PC-3 (cell line): ENCODE measurements around the gene BRD9. TPM values are rescaled to one million over a fixed set of nuclear protein-coding genes. Genes with fewer than 3 reads are reported as not detected.
A peak's percentile ranks its signal among the peaks of the same experiment; 100 is the strongest.

Experiments used
- ATAC-seq: fragments of 200-7000 bp; cut with Tn5 transposase; 2 replicates; pipeline ENCODE4 v1.9.1; 2020; ENCODE audit warnings: mild to moderate bottlenecking, moderate library complexity
- BruUV-seq: library from RNA; stranded (reverse); fragments of 400-500 nt; replicated peaks from 2 replicates; lab custom pipeline; 2021; lab: Mats Ljungman, UMichigan
- CTCF ChIA-PET: fragments of 300-600 bp; sonication (Branson Sonifier 250); formaldehyde crosslinking; loops from one replicate; lab custom pipeline; 2022; ENCODE audit warnings: antibody characterized with exemption; lab: Charles Lee
- POLR2A ChIA-PET: fragments of 300-600 bp; sonication (Branson Sonifier 250); formaldehyde crosslinking; loops from one replicate; lab custom pipeline; 2022; ENCODE audit warnings: antibody characterized with exemption; ENCODE audit not compliant: unreplicated experiment; lab: Charles Lee
- DNase-seq: peaks from one replicate; pipeline ENCODE4 v3.0.0-alpha.2; 2015
- H2AFZ ChIP-seq: fragments of 300-600 bp; sonication (generic); 2 replicates; pipeline ENCODE4 v1.6.0; 2016; ENCODE audit warnings: antibody characterized with exemption, low read length
- H3F3A ChIP-seq: fragments of 300-600 bp; sonication (generic); one replicate; pipeline ENCODE4 v1.6.0; 2017; ENCODE audit warnings: antibody characterized with exemption, low read length, control low read depth, mild to moderate bottlenecking; ENCODE audit not compliant: unreplicated experiment
- H3K27ac ChIP-seq: fragments of 300-600 bp; sonication (generic); 2 replicates; pipeline ENCODE4 v1.5.1; 2016; ENCODE audit warnings: mild to moderate bottlenecking, low read length
- H3K27me3 ChIP-seq: fragments of 300-600 bp; sonication (generic); 2 replicates; pipeline ENCODE4 v1.6.1; 2016; ENCODE audit warnings: low read length, mixed read lengths
- H3K36me3 ChIP-seq: fragments of 300-600 bp; sonication (generic); 2 replicates; pipeline ENCODE4 v1.6.1; 2016; ENCODE audit warnings: low read depth, mixed run types, low read length, mixed read lengths
- H3K4me1 ChIP-seq: fragments of 300-600 bp; sonication (generic); 2 replicates; pipeline ENCODE4 v1.5.1; 2016; ENCODE audit warnings: low read length; ENCODE audit not compliant: insufficient read depth
- H3K4me2 ChIP-seq: fragments of 300-600 bp; sonication (generic); 2 replicates; pipeline ENCODE4 v1.6.0; 2016; ENCODE audit warnings: low read length
- H3K4me3 ChIP-seq: fragments of 300-600 bp; sonication (generic); 2 replicates; pipeline ENCODE4 v1.5.1; 2016; ENCODE audit warnings: mild to moderate bottlenecking, low read length, mixed read lengths
- H3K79me2 ChIP-seq: fragments of 300-600 bp; sonication (generic); 2 replicates; pipeline ENCODE4 v1.6.1; 2017; ENCODE audit warnings: low read length, mixed read lengths
- H3K9ac ChIP-seq: fragments of 300-600 bp; sonication (generic); 2 replicates; pipeline ENCODE4 v1.6.0; 2016; ENCODE audit warnings: mild to moderate bottlenecking, low read length
- H3K9me2 ChIP-seq: fragments of 300-600 bp; sonication (generic); replicated peaks from 2 replicates; pipeline ENCODE4 v1.6.1; 2016; ENCODE audit warnings: mixed run types, low read length, mixed read lengths
- H3K9me3 ChIP-seq: fragments of 300-600 bp; sonication (generic); 2 replicates; pipeline ENCODE4 v1.6.1; 2016; ENCODE audit warnings: low read length, mixed read lengths
- H4K20me1 ChIP-seq: fragments of 300-600 bp; sonication (generic); 2 replicates; pipeline ENCODE4 v1.6.1; 2016; ENCODE audit warnings: low read length, mixed read lengths
- CTCF ChIP-seq: fragments of 300-600 bp; sonication (generic); conservative IDR thresholded peaks from 2 replicates; pipeline ENCODE4 v1.5.1; 2017; ENCODE audit warnings: antibody characterized with exemption, low read depth, mild to moderate bottlenecking, low read length
- EZH2 ChIP-seq: fragments of 300-600 bp; sonication (generic); IDR thresholded peaks from one replicate; pipeline ENCODE4 v1.6.1; 2017; ENCODE audit warnings: antibody characterized with exemption, mild to moderate bottlenecking, low read length; ENCODE audit not compliant: unreplicated experiment
- EZH2phosphoT487 ChIP-seq: fragments of 300-600 bp; sonication (generic); IDR thresholded peaks from 2 replicates; pipeline ENCODE4 v1.6.1; 2018; ENCODE audit warnings: mild to moderate bottlenecking, antibody characterized with exemption, low read length, borderline replicate concordance
- intact Hi-C: fragments of 100-400 bp; cut with micrococcal nuclease; formaldehyde crosslinking; loops from 2 replicates; pipeline ENCODE4 v1.9.0; 2023
- total RNA-seq: library from RNA; depleted of rRNA; stranded (reverse); fragments of >200 nt; gene quantifications from 2 replicates; pipeline ENCODE4 v1.2.3, GENCODE V29; 2014

Gene BRD9
- total RNA-seq, 1 experiment from 2014 or later: 50.4 TPM

GRCh38 chr5:902129-902916 lies 9.7 kb upstream of the BRD9 start:
- H3K4me2 ChIP-seq: no peak overlapping the region
- ChIA-PET CTCF (no interaction called here), POLR2A (interaction anchor here (1.1 kb wide), 1 partner anchor 33 kb away, joined by 4 read pairs; no protein-coding TSS in a partner anchor)
- H3K4me1 ChIP-seq: no peaks in the 10 kb centered on the region
- DNase-seq: no peak
- H3K4me3 ChIP-seq: no peak overlapping the region
- H4K20me1 ChIP-seq: 0 out of 2 replicates have a peak, but pooled peaks cover 4% of the 10 kb centered on the region
- ATAC-seq: no peak
- H3K36me3 ChIP-seq: peaks cover 40% of the 10 kb centered on the region
- H3K9me3 ChIP-seq: no peaks in the 10 kb centered on the region
- no peaks in the 10 kb centered on the region for H3F3A ChIP-seq
- no peak overlapping the region for H3K27ac ChIP-seq
- BruUV-seq: no TSS peak
- no peak overlapping the region for H3K9ac ChIP-seq
- TF ChIP-seq EZH2 (no peak), EZH2phosphoT487 (no peak), CTCF (no peak)
- intact Hi-C loops: loop anchor here (2.0 kb wide), 1 partner anchor 232 kb away; no protein-coding TSS in a partner anchor
- no peak overlapping the region for H2AFZ ChIP-seq
- 0 out of 2 replicates have a peak, but pooled peaks cover 4% of the 10 kb centered on the region for H3K79me2 ChIP-seq
- no peaks in the 10 kb centered on the region for H3K27me3 ChIP-seq
- H3K9me2 ChIP-seq: no peaks in the 10 kb centered on the region

GRCh38 chr5:900781-901180 lies 8.2 kb upstream of the BRD9 start:
- ChIA-PET POLR2A (no interaction called here), CTCF (interaction anchor here (0.6 kb wide), 1 partner anchor 15 kb away, joined by 3 read pairs; no protein-coding TSS in a partner anchor)
- Histone ChIP-seq H3K9me2 (no peaks in the 10 kb centered on the region), H2AFZ (no peak overlapping the region), H4K20me1 (0 out of 2 replicates have a peak, but pooled peaks cover 4% of the 10 kb centered on the region), H3K79me2 (peaks cover 16% of the 10 kb centered on the region; the same call in 1 of the 2 replicates), H3K27ac (no peak overlapping the region), H3K27me3 (no peaks in the 10 kb centered on the region), H3F3A (no peaks in the 10 kb centered on the region), H3K9ac (no peak overlapping the region), H3K9me3 (no peaks in the 10 kb centered on the region), H3K4me1 (no peaks in the 10 kb centered on the region), H3K4me2 (no peak overlapping the region), H3K36me3 (peaks cover 41% of the 10 kb centered on the region), H3K4me3 (no peak overlapping the region)
- BruUV-seq: no TSS peak
- TF ChIP-seq EZH2: no peak
- no peak for TF ChIP-seq EZH2phosphoT487
- TF ChIP-seq CTCF: no peak
- peak; percentile 45 for ATAC-seq
- DNase-seq: no peak
- intact Hi-C loops: no loop called here

GRCh38 chr5:893711-894110 lies 1.1 kb upstream of the BRD9 start:
- TF ChIP-seq CTCF: no peak
- no peak for TF ChIP-seq EZH2phosphoT487
- TF ChIP-seq EZH2: no peak
- H3K27me3 ChIP-seq: no peaks in the 10 kb centered on the region
- H3K9ac ChIP-seq: peak overlapping the region; percentile 99
- ChIA-PET CTCF (no interaction called here), POLR2A (no interaction called here)
- no peak for ATAC-seq
- DNase-seq: no peak
- no peaks in the 10 kb centered on the region for H3K9me2 ChIP-seq
- H3K9me3 ChIP-seq: no peaks in the 10 kb centered on the region
- H3K4me2 ChIP-seq: peak overlapping the region; percentile 91
- peaks cover 25% of the 10 kb centered on the region for H3K4me1 ChIP-seq
- BruUV-seq: no TSS peak
- intact Hi-C loops: no loop called here
- peaks cover 13% of the 10 kb centered on the region; the same call in 1 of the 2 replicates for H4K20me1 ChIP-seq
- peaks cover 49% of the 10 kb centered on the region for H3K36me3 ChIP-seq
- peak overlapping the region; percentile 27; the same call in 1 of the 2 replicates for H3K27ac ChIP-seq
- no peak overlapping the region for H2AFZ ChIP-seq
- H3F3A ChIP-seq: no peaks in the 10 kb centered on the region
- peaks cover 77% of the 10 kb centered on the region for H3K79me2 ChIP-seq
- H3K4me3 ChIP-seq: peak overlapping the region; percentile 82
